ENCODE data around the gene ATP5PF. TPM values are rescaled to one million over a fixed set of nuclear protein-coding genes. Genes with fewer than 3 reads are reported as not detected.

ATP5PF gene, protein sequence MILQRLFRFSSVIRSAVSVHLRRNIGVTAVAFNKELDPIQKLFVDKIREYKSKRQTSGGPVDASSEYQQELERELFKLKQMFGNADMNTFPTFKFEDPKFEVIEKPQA
- 90.3 and 101 TPM in 2 replicates for total RNA-seq (2014; rRNA removed; shearing (Covaris generic))

DNA sequence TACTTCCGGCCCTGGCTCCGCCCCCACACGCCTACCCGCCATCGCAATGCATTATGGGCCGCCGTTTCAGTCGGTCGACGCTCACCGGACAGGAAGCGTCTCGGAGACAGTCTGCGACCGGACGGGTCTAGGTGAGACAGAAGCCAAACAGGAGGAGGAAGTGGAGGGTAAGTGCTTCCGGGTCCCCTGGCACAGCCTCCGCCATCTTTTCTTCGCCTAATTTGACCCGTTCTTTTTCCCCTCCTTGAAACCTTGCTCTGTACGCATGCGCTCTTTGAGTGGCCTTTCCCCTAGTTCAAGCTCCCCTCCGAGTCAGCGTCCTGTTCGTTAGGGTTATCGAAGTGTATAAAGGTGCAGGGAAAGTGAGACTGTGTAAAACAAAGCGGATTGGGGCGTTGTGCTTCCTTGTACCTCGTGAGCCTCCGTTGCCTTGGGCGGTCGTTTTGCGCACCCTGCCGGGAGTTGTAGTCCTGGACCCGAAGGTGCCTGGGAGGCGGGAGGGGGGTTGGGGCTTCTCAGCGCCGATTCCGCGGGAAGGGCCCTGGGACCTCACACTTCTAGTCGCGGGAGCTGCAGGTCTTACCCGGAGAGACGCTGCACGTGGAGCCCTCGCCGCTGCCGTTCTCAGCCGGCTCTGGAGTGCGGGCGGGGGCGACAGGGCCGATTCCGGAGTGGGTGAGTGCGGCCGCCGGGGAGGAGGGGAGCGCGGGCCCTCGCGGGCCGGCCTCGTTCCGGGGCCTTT lies at the start of gene ATP5PF, which contains the start of gene GABPA:
ATP5PF (minus strand) TSS at position 1 of the 742 bp plus-strand sequence. CDS start 5,110 bp downstream, outside the sequence.
GABPA (plus strand) TSS at position 69 of the 742 bp plus-strand sequence. CDS start 6,627 bp downstream, outside the sequence.

Other genes with a start within 250 kb of the ATP5PF start
- 39.9 and 42.6 TPM in 2 replicates for gene MRPL39, start 127.4 kb downstream of the ATP5PF start, total RNA-seq (2014; rRNA removed; shearing (Covaris generic))
- 0.04 TPM in 1 of 2 replicates, not detected in the other for gene JAM2, start 95.6 kb downstream of the ATP5PF start, total RNA-seq (2014; rRNA removed; shearing (Covaris generic))
- gene GABPA, start 68 bp upstream of the ATP5PF start, total RNA-seq (2014; rRNA removed; shearing (Covaris generic)) = 15.6 and 18.3 TPM in 2 replicates

Measured in A375 (cell line).